Measurements from ENCODE around the gene DICER1.

The DICER1 gene

GRCh38 chr14:95097385-95097784 lies 59.9 kb downstream of the DICER1 start:
- no peak overlapping the region for H3K9ac ChIP-seq (ENCODE audit: low read length)
- H3K36me3 ChIP-seq (replicated peaks; ENCODE audit: insufficient read depth, low read length): no peaks in the 10 kb centered on the region
- no peak overlapping the region for H2AFZ ChIP-seq (ENCODE audit: low read length)
- H4K20me1 ChIP-seq (ENCODE audit: insufficient read depth, low read length): no peaks in the 10 kb centered on the region
- TF ChIP-seq CTCF (IDR thresholded peaks at IDR 0.05; ENCODE audit: low read length) (no peak), EZH2phosphoT487 (IDR thresholded peaks at IDR 0.05; ENCODE audit: low read length) (no peak), EZH2 (optimal IDR thresholded peaks at IDR 0.05; ENCODE audit: low read depth, low read length) (no peak)
- H3K9me2 ChIP-seq (replicated peaks; ENCODE audit: insufficient read depth, low read length): no peaks in the 10 kb centered on the region
- no peak overlapping the region for H3K4me2 ChIP-seq (ENCODE audit: low read depth, low read length)
- no peaks in the 10 kb centered on the region for H3K9me3 ChIP-seq (replicated peaks; ENCODE audit: insufficient read depth, low read length)
- no peaks in the 10 kb centered on the region for H3K27me3 ChIP-seq (replicated peaks; ENCODE audit: insufficient read depth, low read length)
- H3K79me2 ChIP-seq (ENCODE audit: low read length): no peaks in the 10 kb centered on the region
- no peaks in the 10 kb centered on the region for H3F3A ChIP-seq (ENCODE audit: insufficient read depth, low read length)
- no peak overlapping the region for H3K27ac ChIP-seq (ENCODE audit: low read length)
- no peaks in the 10 kb centered on the region for H3K4me1 ChIP-seq (ENCODE audit: low read length)
- no peak for DNase-seq
- no peak overlapping the region for H3K4me3 ChIP-seq (ENCODE audit: low read length)

- H4K20me1 ChIP-seq (ENCODE audit: insufficient read depth, low read length): no peaks in the 10 kb centered on the region
- TF ChIP-seq EZH2 (optimal IDR thresholded peaks at IDR 0.05; ENCODE audit: low read depth, low read length) (no peak), EZH2phosphoT487 (IDR thresholded peaks at IDR 0.05; ENCODE audit: low read length) (no peak), CTCF (IDR thresholded peaks at IDR 0.05; ENCODE audit: low read length) (no peak)
- no peak for DNase-seq
- H3K9me2 ChIP-seq (replicated peaks; ENCODE audit: insufficient read depth, low read length): no peaks in the 10 kb centered on the region
- no peaks in the 10 kb centered on the region for H3K36me3 ChIP-seq (replicated peaks; ENCODE audit: insufficient read depth, low read length)
- H3F3A ChIP-seq (ENCODE audit: insufficient read depth, low read length): no peaks in the 10 kb centered on the region
- no peaks in the 10 kb centered on the region for H3K4me1 ChIP-seq (ENCODE audit: low read length)
- H3K4me2 ChIP-seq (ENCODE audit: low read depth, low read length): no peak overlapping the region
- no peaks in the 10 kb centered on the region for H3K79me2 ChIP-seq (ENCODE audit: low read length)
- H3K9me3 ChIP-seq (replicated peaks; ENCODE audit: insufficient read depth, low read length): no peaks in the 10 kb centered on the region
- no peaks in the 10 kb centered on the region for H3K27me3 ChIP-seq (replicated peaks; ENCODE audit: insufficient read depth, low read length)
- no peak overlapping the region for H3K4me3 ChIP-seq (ENCODE audit: low read length)
- H3K27ac ChIP-seq (ENCODE audit: low read length): no peak overlapping the region
- H2AFZ ChIP-seq (ENCODE audit: low read length): no peak overlapping the region
- H3K9ac ChIP-seq (ENCODE audit: low read length): no peak overlapping the region
Measured at GRCh38 chr14:95096476-95096875, 60.9 kb downstream of the DICER1 start.

GRCh38 chr14:95095996-95096395 lies 61.3 kb downstream of the DICER1 start:
- Histone ChIP-seq H3K9me2 (replicated peaks; ENCODE audit: insufficient read depth, low read length) (no peaks in the 10 kb centered on the region), H3K4me3 (ENCODE audit: low read length) (no peak overlapping the region), H3K9me3 (replicated peaks; ENCODE audit: insufficient read depth, low read length) (no peaks in the 10 kb centered on the region), H3K4me2 (ENCODE audit: low read depth, low read length) (no peak overlapping the region), H3K27me3 (replicated peaks; ENCODE audit: insufficient read depth, low read length) (no peaks in the 10 kb centered on the region), H4K20me1 (ENCODE audit: insufficient read depth, low read length) (no peaks in the 10 kb centered on the region), H3K4me1 (ENCODE audit: low read length) (no peaks in the 10 kb centered on the region), H2AFZ (ENCODE audit: low read length) (no peak overlapping the region), H3K27ac (ENCODE audit: low read length) (no peak overlapping the region), H3K9ac (ENCODE audit: low read length) (no peak overlapping the region), H3F3A (ENCODE audit: insufficient read depth, low read length) (no peaks in the 10 kb centered on the region), H3K79me2 (ENCODE audit: low read length) (no peaks in the 10 kb centered on the region), H3K36me3 (replicated peaks; ENCODE audit: insufficient read depth, low read length) (no peaks in the 10 kb centered on the region)
- TF ChIP-seq EZH2phosphoT487 (IDR thresholded peaks at IDR 0.05; ENCODE audit: low read length) (no peak), CTCF (IDR thresholded peaks at IDR 0.05; ENCODE audit: low read length) (no peak), EZH2 (optimal IDR thresholded peaks at IDR 0.05; ENCODE audit: low read depth, low read length) (no peak)
- no peak for DNase-seq

Data from MM.1S (cell line).